ENCODE measurements around the gene STXBP4. TPM values are rescaled to one million over a fixed set of nuclear protein-coding genes. Genes with fewer than 3 reads are reported as not detected.
A peak's percentile ranks its signal among the peaks of the same experiment; 100 is the strongest.
"Not testable (repeated sequence)": the region's sequence is repeated elsewhere in the genome, so short reads cannot be mapped to it uniquely, and the experiment has no call there.

STXBP4 gene
- polyA plus RNA-seq, 1 donor = 22.1 TPM

DNA sequence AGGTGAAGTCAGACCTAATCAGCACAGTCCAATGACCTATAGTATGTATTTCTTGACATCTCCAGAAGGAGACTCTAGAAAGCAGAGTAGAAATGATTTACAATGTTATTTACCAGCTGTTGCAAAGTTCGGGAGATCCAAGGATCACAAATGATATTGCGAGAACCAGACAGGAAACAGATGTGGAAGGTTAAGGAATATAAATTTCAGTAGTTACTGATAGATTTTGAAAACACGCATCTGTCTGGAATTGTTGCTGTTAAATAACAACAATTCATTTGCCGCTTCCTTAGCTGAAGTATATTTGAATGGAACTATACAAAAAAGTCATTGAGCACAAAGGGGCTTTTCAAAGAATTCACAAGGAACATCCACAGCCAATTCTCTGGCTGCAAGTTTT lies 72.0 kb downstream of the STXBP4 start:
- DNase-seq = peak; percentile 45

DNA sequence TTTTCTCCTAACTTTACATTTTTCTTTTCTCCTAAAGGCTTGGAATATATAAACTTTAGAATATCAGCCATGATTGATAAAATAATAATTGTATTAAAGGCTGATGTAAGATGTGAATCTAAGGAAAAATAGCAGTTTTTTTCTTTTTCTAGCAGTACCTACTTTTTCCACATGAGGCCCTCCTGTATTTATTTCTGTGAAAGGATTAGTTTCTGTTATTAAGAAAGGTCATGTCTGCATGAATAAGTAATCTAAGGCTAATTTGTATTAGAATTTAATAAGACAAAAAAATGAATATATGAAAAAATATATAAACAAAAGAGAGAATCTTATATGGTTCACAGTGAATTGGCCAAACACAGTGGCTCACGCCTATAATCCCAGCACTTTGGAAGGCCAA lies 85.3 kb downstream of the STXBP4 start:
- no peak for DNase-seq

DNA sequence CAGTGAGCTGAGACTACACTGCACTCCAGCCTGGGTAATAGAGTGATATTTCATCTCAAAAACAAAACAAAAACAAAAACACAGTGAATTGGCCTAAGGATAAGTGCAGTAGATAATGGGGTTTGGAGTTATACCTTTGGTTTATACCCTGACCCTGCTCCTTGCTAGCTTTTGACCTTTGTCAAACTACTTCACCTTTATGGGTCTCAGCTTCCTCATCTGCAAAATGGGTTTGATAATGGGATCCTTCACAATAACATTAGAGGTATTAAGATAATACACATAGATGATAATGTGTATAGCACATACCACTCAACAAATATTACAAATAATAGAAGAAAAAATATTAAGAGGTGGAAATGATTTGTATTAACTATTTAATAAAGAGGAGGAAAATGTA lies 85.9 kb downstream of the STXBP4 start:
- no peak for DNase-seq

GRCh38 chr17:55056526-55056925 lies 88.0 kb downstream of the STXBP4 start:
- DNase-seq = no peak

- DNase-seq = no peak
Observed at GRCh38 chr17:55057184-55057583, 88.6 kb downstream of the STXBP4 start.

GRCh38 chr17:55059724-55060123 lies 91.2 kb downstream of the STXBP4 start:
- no peak for DNase-seq

- no peak for DNase-seq
Observed at GRCh38 chr17:55062921-55063320, 94.4 kb downstream of the STXBP4 start.

DNA sequence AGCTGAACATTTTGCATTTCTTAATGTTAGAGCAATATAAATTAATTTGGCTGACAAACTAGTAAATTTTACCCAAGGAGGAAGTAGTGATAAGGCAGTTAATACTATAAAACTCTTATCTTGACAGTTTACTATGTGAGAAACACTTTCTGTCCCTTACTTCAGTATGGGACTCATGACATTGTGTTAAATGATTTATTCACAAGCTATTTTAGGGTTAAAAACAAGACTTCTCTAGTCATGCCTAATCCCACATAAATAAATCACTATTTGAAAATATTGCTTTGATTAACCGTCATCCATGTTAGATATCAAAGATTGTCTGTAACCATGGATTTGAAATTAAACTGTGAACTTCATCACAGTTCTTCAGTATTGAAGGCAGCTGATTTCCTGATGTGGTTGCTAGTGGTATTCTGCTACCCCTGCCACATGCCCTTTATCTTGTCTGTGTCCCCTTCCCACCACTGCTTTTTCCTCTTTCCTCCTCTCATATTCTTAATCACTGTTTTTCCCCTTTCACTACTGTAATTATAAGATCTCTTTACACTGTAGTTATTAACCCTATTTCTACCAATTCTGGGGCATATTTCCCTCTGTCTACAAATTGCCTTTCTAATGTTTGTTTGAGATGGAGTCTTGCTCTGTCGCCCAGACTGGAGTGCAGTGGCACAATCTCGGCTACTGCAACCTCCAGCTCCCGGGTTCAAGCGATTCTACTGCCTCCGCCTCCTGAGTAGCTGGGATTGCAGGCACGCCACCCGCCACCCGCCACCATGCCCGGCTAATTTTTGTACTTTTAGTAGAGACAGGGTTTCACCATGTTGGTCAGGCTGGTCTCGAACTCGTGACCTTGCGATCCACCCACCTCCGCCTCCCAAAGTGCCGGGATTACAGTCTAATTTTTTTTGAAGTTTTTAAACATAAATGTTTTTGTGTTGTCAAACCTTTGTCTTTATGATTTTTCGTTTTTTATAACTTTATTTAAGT lies 95.6 kb downstream of the STXBP4 start:
- DNase-seq = no peak

DNA sequence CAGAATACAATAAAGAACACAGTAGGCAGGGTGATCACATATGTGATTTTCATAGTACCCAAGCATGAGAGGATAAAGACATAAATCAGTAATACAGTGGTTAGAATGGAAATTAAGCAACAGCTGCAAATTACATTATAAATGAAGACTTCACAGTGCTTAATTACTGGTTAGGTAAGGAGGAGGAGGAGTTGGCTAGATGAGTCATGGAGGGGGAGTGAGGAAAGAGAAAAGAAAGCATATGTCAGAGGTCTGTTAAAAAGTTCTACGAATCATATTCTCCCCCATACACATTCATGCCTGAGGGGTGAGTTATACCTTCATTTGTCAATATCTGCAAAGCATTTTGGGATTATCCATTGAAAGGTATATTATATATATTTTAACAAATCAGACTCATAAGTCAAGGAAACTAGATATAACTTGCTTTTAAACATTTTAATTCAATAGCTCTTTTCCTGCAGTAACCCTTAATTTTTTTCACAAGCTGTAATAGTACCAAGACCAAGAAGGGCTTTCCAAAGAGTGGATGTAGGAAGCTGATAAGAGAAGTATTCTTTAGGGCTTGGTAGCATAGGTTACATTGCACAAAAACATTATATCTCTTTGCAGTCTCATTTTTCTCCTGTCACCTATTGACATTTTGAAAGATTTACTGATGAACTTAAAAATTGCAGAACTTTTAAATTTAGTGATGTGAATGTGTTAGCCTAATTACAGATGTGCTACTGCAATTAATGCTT lies 99.3 kb downstream of the STXBP4 start:
- DNase-seq = no peak

DNA sequence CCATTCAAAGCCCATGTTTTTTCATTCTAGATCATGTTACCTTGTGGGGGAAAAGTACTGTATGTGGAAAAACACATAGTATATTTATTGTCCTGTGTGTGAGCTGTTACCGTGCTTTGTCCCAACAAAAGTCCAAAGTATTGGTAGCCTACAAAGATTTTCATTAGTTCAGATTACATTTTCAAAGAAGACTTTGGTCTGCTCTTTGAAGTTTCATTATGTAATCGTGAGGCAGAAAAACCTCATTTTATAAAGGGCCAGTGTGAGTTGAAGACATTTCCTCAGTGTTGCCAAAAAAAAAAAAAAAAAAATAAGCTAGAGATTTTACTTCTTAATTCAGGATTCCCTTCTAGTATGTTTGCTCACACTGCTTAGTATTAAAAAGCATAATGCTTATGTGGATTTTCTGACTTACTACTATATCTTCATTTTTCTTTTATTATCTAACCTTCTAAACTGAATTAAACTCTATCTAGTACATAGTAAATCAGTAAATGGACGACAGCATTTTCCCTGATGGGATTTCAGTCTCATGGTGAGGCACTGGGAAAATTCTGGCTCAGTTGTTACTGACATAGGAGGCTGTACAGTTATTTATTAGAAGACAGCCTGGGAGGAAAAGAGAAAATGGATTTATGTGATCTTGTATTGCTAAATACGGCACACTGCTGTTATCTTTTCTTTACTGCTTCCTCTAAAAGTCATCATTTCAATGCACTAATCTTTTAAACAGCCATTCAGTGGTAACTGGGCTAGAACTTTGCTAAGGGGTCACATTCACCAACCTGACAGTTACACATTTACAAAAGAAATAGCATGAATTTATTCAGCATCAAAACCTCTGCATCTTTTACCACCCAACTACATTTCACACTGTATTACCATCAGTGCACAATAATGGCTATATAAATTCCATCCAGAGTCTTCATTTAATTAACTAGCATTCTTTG lies 100.6 kb downstream of the STXBP4 start:
- DNase-seq = no peak

DNA sequence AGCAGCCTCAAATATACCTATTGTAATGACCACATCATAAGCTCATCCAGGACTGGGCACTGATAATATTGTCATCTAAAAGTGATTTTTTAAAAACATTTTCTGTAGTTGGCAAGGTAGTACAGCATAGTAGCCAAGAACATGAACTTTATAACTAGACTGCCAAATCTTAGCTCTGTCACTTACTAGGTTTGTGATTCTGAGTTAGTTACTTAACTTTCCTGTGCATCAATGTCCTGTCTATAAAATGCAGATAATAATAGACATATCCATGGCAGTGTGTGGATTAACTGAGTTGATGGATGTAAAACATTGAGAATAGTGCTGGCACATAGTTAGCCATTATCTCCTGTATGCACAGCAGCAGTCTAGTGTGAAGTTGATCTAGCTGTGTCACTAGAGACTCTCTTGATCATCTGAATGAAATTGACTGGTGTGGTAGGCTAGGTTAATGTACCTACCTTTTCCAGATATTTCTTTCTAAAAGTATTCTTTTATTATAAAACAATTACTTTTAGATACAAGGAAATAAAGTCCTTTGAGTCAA lies 101.5 kb downstream of the STXBP4 start:
- no peak for DNase-seq

DNA sequence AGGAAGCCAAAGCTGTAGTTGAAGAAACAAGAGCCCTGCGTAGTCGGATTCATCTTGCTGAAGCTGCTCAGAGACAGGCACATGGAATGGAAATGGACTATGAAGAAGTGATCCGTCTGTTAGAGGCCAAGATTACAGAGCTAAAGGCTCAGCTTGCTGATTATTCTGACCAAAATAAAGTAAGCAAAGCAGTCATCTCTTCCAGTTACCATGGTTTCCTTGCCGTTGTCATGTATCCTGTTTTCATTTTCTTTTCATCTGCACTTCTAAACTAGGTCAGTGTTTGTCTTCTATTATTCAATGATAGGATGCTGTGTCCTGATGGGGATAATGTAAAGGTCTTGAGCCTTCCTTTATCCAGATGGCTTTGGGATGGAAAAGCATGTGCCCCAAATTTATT lies 104.3 kb downstream of the STXBP4 start:
- DNase-seq = no peak

GRCh38 chr17:55073467-55073866 lies 104.9 kb downstream of the STXBP4 start:
- not testable (repeated sequence) for DNase-seq

DNA sequence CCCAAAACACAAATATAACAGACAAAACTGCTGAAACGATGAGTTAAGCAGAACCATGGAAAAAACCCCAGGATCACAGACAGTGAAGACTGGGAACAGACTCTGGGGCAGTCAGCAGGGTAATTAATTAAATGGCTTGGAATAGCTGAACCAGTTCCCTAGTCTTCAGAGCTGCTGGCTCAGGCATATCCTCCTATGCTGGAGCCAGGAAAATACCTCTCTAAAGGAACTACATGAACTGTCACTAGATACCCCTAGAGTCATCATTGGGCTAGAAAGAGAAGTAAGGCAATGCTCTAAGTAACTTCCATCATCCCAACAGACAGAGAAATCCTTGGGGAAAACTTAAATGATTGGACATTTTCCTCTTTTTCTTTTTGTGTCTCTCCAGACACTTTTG lies 113.0 kb downstream of the STXBP4 start:
- no peak for DNase-seq

DNA sequence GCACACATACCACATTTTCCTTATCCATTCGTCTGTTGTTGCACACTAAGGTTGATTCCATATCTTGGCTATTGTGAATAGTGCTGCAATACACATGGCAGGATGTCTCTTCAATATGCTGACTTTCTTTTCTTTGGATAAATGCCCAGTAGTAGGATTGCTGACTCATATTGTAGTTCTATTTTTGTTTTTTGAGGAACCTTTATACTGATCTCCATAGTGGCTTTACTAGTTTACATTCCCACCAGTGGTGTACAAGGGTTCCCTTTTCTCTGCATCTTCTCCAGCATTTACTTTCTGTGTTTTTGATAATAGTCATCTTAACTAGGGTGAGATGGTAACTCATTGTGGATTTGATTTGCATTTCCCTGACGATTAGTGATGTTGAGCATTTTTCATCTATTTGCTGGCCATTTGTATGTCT lies 118.1 kb downstream of the STXBP4 start:
- DNase-seq = no peak

DNA sequence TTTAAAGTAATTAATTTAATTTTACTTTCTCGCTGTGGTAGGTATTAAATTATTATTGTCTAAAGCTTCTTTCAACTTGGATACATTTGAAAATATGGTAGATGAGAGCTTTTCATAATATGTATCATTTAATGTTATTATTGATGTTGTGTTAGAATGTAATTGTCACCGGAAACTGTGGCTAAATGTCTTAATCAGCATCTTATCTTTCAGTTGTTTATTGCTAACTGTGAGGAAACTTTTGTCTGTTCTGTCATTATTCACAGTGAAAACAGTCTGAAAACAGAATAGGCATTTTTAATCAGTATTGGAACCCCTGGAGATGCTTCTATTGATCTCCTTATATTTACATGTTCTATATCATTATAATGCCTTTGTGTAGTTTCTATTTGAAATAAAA lies 120.7 kb downstream of the STXBP4 start:
- DNase-seq = no peak

DNA sequence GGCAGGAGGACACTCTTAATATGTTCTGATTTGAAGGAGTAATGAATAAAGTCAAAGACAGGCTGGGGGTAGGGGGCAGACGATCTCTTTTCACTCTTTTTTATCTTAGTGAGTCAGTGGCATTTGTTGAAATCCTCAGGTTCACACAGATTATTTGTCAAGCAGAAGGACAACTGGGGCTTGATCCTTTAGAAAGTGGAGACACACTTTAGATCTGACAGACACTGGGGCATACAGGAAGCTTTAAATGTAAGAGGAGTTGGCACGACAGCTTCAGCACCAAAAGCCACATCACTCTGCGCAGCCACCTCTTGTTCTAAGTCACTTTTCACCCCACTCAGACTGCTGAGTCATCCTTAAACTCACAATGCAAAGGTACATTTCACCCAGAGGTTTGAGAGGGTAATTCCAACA lies 121.5 kb downstream of the STXBP4 start:
- DNase-seq = no peak

GRCh38 chr17:55093353-55093752 lies 124.8 kb downstream of the STXBP4 start:
- DNase-seq = no peak

DNA sequence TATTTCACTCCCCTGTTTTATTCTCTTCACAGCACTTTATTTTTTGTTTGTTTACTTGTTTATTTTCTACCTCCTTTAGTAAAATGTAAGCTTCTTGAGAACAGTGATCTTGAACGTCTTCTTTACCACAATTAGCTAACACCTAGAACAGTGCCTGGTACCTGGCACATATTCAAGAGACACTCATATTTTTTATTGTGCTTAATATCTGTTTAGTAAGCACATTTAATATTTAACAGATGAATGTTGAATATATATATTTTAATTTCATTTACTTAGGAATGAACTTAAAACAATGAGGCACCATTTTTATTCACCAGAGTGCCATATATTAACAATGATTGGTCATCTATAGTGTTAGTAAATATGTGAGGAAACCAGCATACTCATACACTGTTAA lies 130.2 kb downstream of the STXBP4 start:
- no peak for DNase-seq

GRCh38 chr17:55110521-55110920 lies 142.0 kb downstream of the STXBP4 start:
- no peak for DNase-seq

- DNase-seq = no peak
Observed at GRCh38 chr17:55114283-55114682, 145.7 kb downstream of the STXBP4 start.

DNA sequence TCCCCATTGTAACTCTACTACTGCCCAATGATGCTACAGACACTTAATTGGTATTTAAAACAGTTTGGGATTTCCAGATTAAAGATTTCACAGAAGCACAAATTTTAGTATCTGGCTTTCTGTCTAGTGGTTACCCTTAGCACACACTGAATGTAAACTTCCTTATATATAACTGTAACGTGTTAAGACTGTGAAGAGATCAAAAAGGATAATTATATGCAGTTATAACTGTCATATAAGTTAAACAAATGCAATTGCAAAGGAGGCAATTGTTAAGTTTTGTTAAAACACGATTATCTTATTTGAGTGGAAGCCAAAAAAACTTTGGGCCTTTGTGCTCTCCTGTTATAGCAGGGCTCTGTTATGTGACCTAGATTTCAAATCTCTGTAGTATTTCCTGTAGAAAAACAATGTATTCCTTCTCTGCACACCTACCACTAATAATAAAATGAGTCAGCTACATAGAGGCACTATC lies 147.9 kb downstream of the STXBP4 start:
- DNase-seq = no peak

Measured in left kidney (tissue), 2 donors.